IPS DF 6.9 (cell line): ENCODE results near the gene PEX11G.
"Not testable (repeated sequence)": the region's sequence is repeated elsewhere in the genome, so short reads cannot be mapped to it uniquely, and the experiment has no call there.

Experiments used
- DNase-seq: peaks from one replicate; pipeline ENCODE4 v3.0.0-alpha.2; 2013; ENCODE audit warnings: low read depth, low spot score
- H3K27ac ChIP-seq: one replicate; pipeline ENCODE4 v1.5.1; 2013; ENCODE audit warnings: low read length, control low read depth
- H3K27me3 ChIP-seq: 2 replicates; pipeline ENCODE4 v1.6.1; 2013; ENCODE audit warnings: mild to moderate bottlenecking, low read length; ENCODE audit not compliant: control insufficient read depth, insufficient read depth
- H3K36me3 ChIP-seq: 2 replicates; pipeline ENCODE4 v1.6.1; 2013; ENCODE audit warnings: low read length; ENCODE audit not compliant: control insufficient read depth, insufficient read depth
- H3K4me1 ChIP-seq: 2 replicates; pipeline ENCODE4 v1.6.1; 2013; ENCODE audit warnings: low read length; ENCODE audit not compliant: control insufficient read depth, insufficient read depth
- H3K4me3 ChIP-seq: 2 replicates; pipeline ENCODE4 v1.5.1; 2013; ENCODE audit warnings: mild to moderate bottlenecking, low read length
- H3K9me3 ChIP-seq: 2 replicates; pipeline ENCODE4 v1.6.1; 2013; ENCODE audit warnings: low read length, inconsistent platforms; ENCODE audit not compliant: control insufficient read depth, insufficient read depth
- WGBS: extraction: QIAGEN DNeasy Blood & Tissue Kit; methylation state at CpG from one replicate; pipeline ENCODE4 v1.1.7; 2013; ENCODE audit warnings: mixed read lengths, missing lambda C conversion rate; ENCODE audit not compliant: insufficient read length, insufficient coverage; 5-methylcytosine and 5-hydroxymethylcytosine counted together

PEX11G gene

GRCh38 chr19:7433456-7433855 is 55.4 kb downstream of the PEX11G start:
- not testable (repeated sequence) for H3K4me3 ChIP-seq, H3K9me3 ChIP-seq, H3K27me3 ChIP-seq, H3K4me1 ChIP-seq, DNase-seq, H3K27ac ChIP-seq, H3K36me3 ChIP-seq
- no CpG with 5 or more reads among the region's 7 CpGs for WGBS

DNA sequence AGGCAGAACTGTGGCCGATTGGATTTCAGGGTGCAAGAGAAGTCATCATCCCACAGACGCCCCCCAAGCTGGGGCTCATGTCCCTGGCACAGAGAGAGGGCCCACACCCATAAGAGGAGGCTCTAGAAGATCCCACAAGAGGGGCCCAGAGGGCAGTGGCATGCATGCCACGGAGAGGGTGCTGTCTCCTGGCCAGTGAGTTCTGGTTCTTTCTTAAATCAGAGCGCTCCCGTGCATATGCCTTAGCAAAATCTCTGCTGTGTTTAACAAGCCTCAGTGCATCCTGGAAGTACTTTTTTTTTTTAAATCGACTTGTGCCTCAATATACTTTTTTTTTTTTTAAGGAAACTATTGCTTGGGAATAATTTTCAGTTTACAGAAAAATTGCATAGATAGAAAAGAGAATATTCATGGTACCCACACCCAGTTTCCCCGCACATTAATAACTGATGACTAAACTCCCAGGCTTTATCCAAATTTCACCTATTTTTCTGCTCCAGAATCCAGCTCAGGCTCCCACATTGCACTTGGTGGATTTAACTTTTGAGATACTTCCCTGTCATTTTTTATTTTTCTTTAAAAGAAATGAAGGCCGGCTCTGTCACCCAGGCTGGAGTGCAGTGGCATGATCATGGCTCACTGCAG is 59.1 kb downstream of the PEX11G start:
- Histone ChIP-seq H3K27ac (no peak overlapping the region), H3K36me3 (no peaks in the 10 kb centered on the region), H3K9me3 (no peaks in the 10 kb centered on the region), H3K27me3 (no peaks in the 10 kb centered on the region), H3K4me3 (no peak overlapping the region), H3K4me1 (no peaks in the 10 kb centered on the region)
- no peak for DNase-seq
- WGBS, result no CpG with 5 or more reads among the region's 8 CpGs

DNA sequence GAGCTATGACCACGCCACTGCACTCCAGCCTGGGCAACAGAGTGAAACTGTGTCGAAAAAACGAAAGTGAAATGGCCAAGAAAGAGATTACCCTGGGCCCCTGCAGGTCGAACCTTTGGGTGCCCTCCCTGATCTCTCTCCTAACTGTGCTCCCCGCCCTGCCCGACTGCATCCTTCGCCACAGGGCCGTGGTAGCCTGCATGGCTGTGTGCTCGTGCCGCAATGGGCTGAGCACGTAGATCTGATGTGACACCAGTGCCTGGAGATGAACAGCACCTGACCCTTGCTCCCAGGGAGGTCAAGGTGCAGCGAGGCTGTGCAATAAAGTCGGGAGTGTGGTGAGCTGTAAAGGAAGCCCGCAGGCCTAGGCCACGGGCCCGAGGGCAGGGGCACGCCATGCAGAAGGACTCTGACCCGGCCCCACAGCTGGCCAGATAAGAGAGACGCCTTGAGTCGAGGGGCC is 60.2 kb downstream of the PEX11G start:
- Histone ChIP-seq H3K9me3 (no peaks in the 10 kb centered on the region), H3K36me3 (no peaks in the 10 kb centered on the region), H3K4me3 (no peak overlapping the region), H3K27ac (no peak overlapping the region), H3K27me3 (no peaks in the 10 kb centered on the region), H3K4me1 (no peaks in the 10 kb centered on the region)
- WGBS, result no CpG with 5 or more reads among the region's 20 CpGs
- DNase-seq, result no peak

- H3K27ac ChIP-seq, result no peak overlapping the region
- no peaks in the 10 kb centered on the region for H3K36me3 ChIP-seq
- DNase-seq, result no peak
- H3K4me1 ChIP-seq, result no peaks in the 10 kb centered on the region
- H3K27me3 ChIP-seq, result no peaks in the 10 kb centered on the region
- no CpG with 5 or more reads among the region's 5 CpGs for WGBS
- no peaks in the 10 kb centered on the region for H3K9me3 ChIP-seq
- H3K4me3 ChIP-seq, result no peak overlapping the region
Observed at GRCh38 chr19:7427944-7428343, 60.9 kb downstream of the PEX11G start.

- Histone ChIP-seq H3K36me3 (no peaks in the 10 kb centered on the region), H3K27ac (no peak overlapping the region), H3K4me3 (no peak overlapping the region), H3K27me3 (no peaks in the 10 kb centered on the region), H3K4me1 (no peaks in the 10 kb centered on the region), H3K9me3 (no peaks in the 10 kb centered on the region)
- no peak for DNase-seq
- WGBS, result no CpG with 5 or more reads among the region's 9 CpGs
Observed at GRCh38 chr19:7426986-7427385, 61.8 kb downstream of the PEX11G start.
